Small intestine (tissue), 7 donors: ENCODE results near the gene CPXM2. TPM values are rescaled to one million over a fixed set of nuclear protein-coding genes. Genes with fewer than 3 reads are reported as not detected.

Experiments
- DNase-seq, 2 donors: peaks; one replicate each; pipeline versions ENCODE4 v3.0.0 to v3.0.0-alpha.2; 2013
- FAIRE-seq: peaks from 2 replicates; lab custom pipeline; 2012; peaks lifted over from hg19 to GRCh38; lab: Jason Lieb, UNC
- H3K27ac ChIP-seq, 3 donors: one replicate each; pipeline ENCODE4 v1.5.1; 2013; ENCODE audit warnings: low read length in 2 of 3, mild to moderate bottlenecking in 2 of 3, control low read depth in 1 of 3, inconsistent platforms in 1 of 3, low read depth in 1 of 3, moderate library complexity in 1 of 3
- H3K27me3 ChIP-seq, 3 donors: one replicate each; pipeline ENCODE4 v1.6.1; 2013; ENCODE audit warnings: low read length in 3 of 3, inconsistent platforms in 1 of 3; ENCODE audit not compliant: control insufficient read depth in 3 of 3, insufficient read depth in 3 of 3
- H3K36me3 ChIP-seq, 3 donors: one replicate each; pipeline ENCODE4 v1.6.1; 2013; ENCODE audit warnings: low read length in 3 of 3, inconsistent platforms in 1 of 3, low read depth in 1 of 3, mild to moderate bottlenecking in 1 of 3, moderate library complexity in 1 of 3; ENCODE audit not compliant: control insufficient read depth in 3 of 3, insufficient read depth in 2 of 3
- H3K4me1 ChIP-seq, 3 donors: one replicate each; pipeline ENCODE4 v1.6.1; 2013; ENCODE audit warnings: low read length in 2 of 3, inconsistent platforms in 1 of 3, low read depth in 1 of 3, mild to moderate bottlenecking in 1 of 3, moderate library complexity in 1 of 3; ENCODE audit not compliant: control insufficient read depth in 3 of 3, insufficient read depth in 2 of 3
- H3K4me3 ChIP-seq, 3 donors: one replicate each; pipeline ENCODE4 v1.5.1; 2013; ENCODE audit warnings: low read length in 3 of 3, control low read depth in 1 of 3, inconsistent platforms in 1 of 3, low read depth in 1 of 3, mild to moderate bottlenecking in 1 of 3, moderate library complexity in 1 of 3
- H3K9me3 ChIP-seq, 2 donors: one replicate each; pipeline ENCODE4 v1.6.1; 2013; ENCODE audit warnings: low read depth in 1 of 2, low read length in 1 of 2; ENCODE audit not compliant: control insufficient read depth in 2 of 2, insufficient read depth in 1 of 2
- WGBS, 3 donors: extraction: QIAGEN DNeasy Blood & Tissue Kit; methylation state at CpG; one replicate each; pipeline ENCODE4 v1.1.7; 2013; 5-methylcytosine and 5-hydroxymethylcytosine counted together
- polyA plus RNA-seq, 4 donors: library from polyadenylated mRNA; stranded (reverse) in 3 of 4; unstranded in 1 of 4; fragments of 200-250 nt in 3 of 4; fragments of 120-200 nt in 1 of 4; gene quantifications; one replicate each; pipeline versions ENCODE4 v1.2.1 to v1.2.3, GENCODE V29; 2013
- donor health status: healthy with polysubstance abuse.
- donor health status: control.
- donor health status: control.
- donor health status: Bipolar disorder and iron deficiency.
- donor health status: healthy.

CPXM2 gene
- polyA plus RNA-seq, 4 donors = 0.89 to 55.7 (median 3.6) TPM

DNA sequence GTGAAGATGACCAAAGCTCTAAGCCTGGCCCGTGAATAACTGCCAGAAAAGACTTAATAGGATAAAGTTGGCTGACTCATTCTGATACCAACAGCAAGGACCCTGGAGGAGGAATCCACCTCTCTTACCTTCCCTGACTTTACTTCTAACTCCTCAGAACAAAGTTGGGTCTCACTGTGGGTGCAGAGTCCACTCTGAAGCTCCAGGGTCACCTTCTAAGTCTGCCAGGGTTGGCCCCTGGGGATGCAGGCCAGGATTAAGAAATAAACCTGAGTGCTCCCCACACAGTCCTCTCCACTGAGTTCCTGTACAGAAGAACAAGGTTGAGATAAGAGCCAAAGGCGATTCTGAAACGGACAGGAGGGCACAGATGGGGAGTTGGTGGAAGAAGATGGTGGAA lies 171.1 kb downstream of the CPXM2 start:
- no peak for DNase-seq
- no peak for FAIRE-seq
- WGBS, 3 donors = 50 to 83% (median 68%) methylated on average over 3 of the region's 3 CpGs

DNA sequence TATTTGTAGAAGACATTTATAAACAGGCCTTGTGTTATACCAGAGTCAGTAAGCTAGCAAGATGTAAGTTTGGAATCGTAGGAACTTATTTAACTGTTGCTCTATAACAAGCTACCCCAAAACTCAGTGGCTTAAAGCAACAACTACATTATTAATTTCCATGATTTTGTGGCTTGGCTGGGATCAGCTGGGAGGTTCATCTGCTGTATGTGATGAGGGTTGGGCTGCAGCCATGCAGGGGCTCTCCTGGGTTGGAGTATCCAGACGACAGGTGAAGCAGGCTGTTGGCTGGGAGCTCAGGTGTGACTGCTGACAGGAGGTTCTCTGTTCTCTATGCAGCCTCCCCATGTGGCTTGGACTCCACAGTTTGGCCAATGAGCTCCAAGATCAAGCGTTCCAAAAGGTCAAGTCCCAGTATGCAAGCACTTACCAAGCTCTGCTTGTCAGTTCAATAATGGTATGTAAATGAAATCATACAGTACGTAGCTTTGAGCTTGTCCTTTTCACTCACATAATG lies 173.0 kb downstream of the CPXM2 start:
- 82 to 84% (median 83%) methylated on average over 4 of the region's 4 CpGs for WGBS, 3 donors
- Histone ChIP-seq H3K4me1 (no peaks in the 10 kb centered on the region), H3K9me3 (peaks cover 0 to 5% of the 10 kb centered on the region in 2 donors), H3K4me3 (no peak overlapping the region), H3K27ac (no peak overlapping the region), H3K36me3 (no peaks in the 10 kb centered on the region), H3K27me3 (peaks cover 0 to 3% (median 0%) of the 10 kb centered on the region in 3 donors)
- DNase-seq (no peak), FAIRE-seq (no peak)

More for the DNA sequence above, 171.1 kb downstream of the CPXM2 start:
- H3K27me3 ChIP-seq = peaks cover 0 to 3% (median 0%) of the 10 kb centered on the region in 3 donors
- H3K27ac ChIP-seq = no peak overlapping the region
- H3K9me3 ChIP-seq = peaks cover 0 to 5% of the 10 kb centered on the region in 2 donors
- no peaks in the 10 kb centered on the region for H3K4me1 ChIP-seq
- H3K4me3 ChIP-seq = no peak overlapping the region
- H3K36me3 ChIP-seq = no peaks in the 10 kb centered on the region

DNA sequence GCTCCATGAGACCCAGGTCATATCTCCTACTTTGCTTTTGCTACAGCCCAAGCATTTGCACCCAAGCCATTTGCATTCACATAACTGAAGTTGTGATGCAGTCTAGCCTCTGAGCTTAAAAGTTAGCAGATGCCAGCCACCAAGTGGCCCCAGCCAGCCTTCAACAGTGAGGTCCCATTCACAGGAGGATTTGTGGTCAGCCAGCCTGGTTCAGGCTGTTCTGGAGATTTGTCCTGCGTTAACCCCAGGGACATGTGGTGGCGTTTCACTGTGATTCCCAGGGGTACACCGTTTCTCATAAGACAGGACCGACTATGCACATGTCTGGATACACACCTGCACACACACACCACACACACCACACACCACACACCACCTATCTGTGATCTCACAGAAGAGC lies 174.3 kb downstream of the CPXM2 start:
- Histone ChIP-seq H3K4me3 (no peak overlapping the region), H3K27me3 (peaks cover 0 to 3% (median 0%) of the 10 kb centered on the region in 3 donors), H3K4me1 (no peaks in the 10 kb centered on the region), H3K27ac (no peak overlapping the region), H3K9me3 (peaks cover 0 to 5% of the 10 kb centered on the region in 2 donors), H3K36me3 (no peaks in the 10 kb centered on the region)
- FAIRE-seq (no peak), DNase-seq (no peak)
- 84 to 90% (median 86%) methylated on average over 4 of the region's 4 CpGs for WGBS, 3 donors

DNA sequence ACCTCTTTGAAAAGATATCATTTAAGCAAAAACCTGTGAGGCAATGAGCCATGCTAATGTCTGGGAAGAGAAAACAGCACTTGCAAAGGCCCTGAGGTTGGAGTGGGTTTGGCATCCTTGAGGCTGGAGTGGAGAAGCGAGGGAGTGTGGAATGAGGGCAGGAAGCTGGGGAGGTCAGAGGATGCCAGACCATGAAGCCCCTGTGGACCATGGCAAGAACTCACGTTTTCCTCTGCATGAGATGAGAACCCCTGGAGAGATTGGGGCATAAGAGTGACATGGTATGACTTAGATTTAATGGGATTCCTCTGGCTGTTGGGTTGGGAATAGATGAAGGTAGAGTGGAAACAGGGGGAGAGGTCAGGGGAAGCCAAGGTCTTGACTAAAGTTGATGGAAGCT lies 176.1 kb downstream of the CPXM2 start:
- 68 to 76% (median 75%) methylated on average over 2 of the region's 2 CpGs for WGBS, 3 donors

DNA sequence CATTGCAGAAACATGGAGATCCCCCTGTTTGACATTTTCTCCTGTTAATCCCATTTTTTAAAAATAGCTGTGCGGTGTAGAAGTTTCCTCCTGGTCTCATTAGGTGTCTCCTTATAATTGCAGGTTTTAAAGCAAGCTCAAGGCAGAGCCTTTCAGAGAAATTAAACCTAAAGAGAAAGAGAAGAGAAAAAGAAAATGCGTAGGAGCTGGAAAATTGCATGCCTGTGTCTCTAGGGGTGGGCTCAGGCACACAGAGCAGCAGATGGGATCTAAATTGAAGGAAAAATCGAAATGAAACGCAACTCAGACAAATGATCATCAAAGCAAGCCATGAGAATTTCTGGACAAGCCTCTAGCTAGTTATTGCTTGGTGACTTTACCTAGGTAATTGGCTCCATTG lies 185.4 kb downstream of the CPXM2 start:
- Histone ChIP-seq H3K4me1 (no peaks in the 10 kb centered on the region), H3K27ac (no peak overlapping the region), H3K4me3 (no peak overlapping the region), H3K9me3 (no peaks in the 10 kb centered on the region), H3K36me3 (no peaks in the 10 kb centered on the region), H3K27me3 (peaks cover 0 to 4% (median 0%) of the 10 kb centered on the region in 3 donors)
- WGBS, 3 donors = 47 to 86% (median 83%) methylated on average over 4 of the region's 4 CpGs
- FAIRE-seq (no peak), DNase-seq (no peak)

More for the DNA sequence above, 176.1 kb downstream of the CPXM2 start:
- no peaks in the 10 kb centered on the region for H3K27me3 ChIP-seq
- no peak overlapping the region for H3K27ac ChIP-seq
- peaks cover 0 to 5% of the 10 kb centered on the region in 2 donors for H3K9me3 ChIP-seq
- H3K4me1 ChIP-seq = no peaks in the 10 kb centered on the region
- no peak overlapping the region for H3K4me3 ChIP-seq
- DNase-seq (no peak), FAIRE-seq (no peak)
- no peaks in the 10 kb centered on the region for H3K36me3 ChIP-seq

DNA sequence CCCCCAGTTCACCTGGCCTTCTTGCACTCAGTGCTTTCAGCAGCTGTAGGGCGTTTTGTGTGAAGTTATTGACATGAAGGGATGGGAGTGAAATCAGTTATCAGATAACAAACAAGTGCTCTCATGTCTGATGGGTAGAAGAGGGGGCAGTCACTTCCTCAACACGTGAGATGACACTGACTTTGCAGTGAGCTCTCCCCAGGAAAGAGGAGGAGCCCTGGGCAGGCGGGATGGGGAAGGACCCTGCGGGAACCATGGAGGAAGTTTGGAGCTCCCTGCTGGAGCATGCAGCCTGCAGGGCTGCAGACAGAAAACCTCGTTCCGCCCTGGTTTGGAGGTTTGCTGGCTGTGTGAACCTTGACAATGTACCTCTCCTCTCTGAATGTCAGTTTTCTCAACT lies 186.8 kb downstream of the CPXM2 start:
- no peaks in the 10 kb centered on the region for H3K9me3 ChIP-seq
- 35 to 66% (median 38%) methylated on average over 6 of the region's 6 CpGs for WGBS, 3 donors
- peaks cover 0 to 4% (median 0%) of the 10 kb centered on the region in 3 donors for H3K27me3 ChIP-seq
- H3K27ac ChIP-seq = no peak overlapping the region
- FAIRE-seq = no peak
- no peak for DNase-seq
- H3K36me3 ChIP-seq = no peaks in the 10 kb centered on the region
- H3K4me3 ChIP-seq = no peak overlapping the region
- no peaks in the 10 kb centered on the region for H3K4me1 ChIP-seq

DNA sequence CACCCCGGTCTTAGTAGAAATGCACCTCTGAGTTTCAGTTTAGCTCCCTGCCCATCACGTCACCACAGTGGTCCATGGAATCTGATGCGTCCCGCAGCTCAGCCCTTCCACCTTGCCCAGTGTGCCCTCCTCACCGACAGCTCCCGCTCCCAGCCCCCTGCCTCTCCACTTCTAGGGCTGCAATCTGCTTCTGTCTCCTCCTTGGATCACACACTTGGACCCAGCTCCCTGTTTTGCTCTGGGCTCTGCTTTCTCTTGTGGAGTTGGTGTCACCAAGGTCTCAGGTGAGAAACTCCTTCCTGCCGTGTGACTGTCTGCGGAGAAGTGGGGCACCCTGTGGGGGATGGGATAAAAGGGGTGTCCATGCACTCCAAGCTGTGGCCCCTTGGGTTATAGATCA lies 187.5 kb downstream of the CPXM2 start:
- Histone ChIP-seq H3K4me1 (no peaks in the 10 kb centered on the region), H3K27me3 (peaks cover 0 to 4% (median 0%) of the 10 kb centered on the region in 3 donors), H3K27ac (no peak overlapping the region), H3K9me3 (no peaks in the 10 kb centered on the region), H3K36me3 (no peaks in the 10 kb centered on the region), H3K4me3 (no peak overlapping the region)
- no peak for DNase-seq
- WGBS, 3 donors = 89 to 93% (median 93%) methylated on average over 8 of the region's 8 CpGs
- no peak for FAIRE-seq

DNA sequence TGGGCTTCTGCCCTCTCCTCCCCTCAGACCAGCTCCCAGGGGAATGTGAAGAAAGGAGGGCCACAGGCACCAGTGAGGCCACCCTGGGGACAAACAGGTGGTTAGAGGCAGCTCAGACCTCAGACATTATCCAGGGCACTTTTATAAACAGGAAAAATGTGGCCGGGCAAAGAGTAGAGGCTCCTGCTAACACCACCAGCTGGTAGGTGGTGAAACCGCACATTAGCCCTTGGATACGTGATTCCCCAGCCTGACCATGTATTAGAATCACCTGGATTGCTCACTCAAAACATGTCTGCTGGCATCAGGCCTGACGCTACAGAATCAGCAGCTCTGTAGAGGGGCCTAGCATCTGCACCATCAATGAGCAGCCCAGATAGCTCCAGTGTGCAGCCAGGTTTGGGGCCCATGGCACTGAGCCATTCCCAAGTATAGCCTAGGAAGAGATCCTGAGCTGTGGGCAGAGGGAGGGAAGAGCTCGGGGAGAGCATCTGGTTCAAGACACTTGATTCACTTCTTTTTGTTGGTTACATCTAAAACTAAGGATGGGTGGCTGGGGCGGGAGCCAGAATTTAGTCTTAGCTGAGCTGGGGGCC lies 188.3 kb downstream of the CPXM2 start:
- Histone ChIP-seq H3K27ac (no peak overlapping the region), H3K4me1 (no peaks in the 10 kb centered on the region), H3K4me3 (no peak overlapping the region), H3K36me3 (no peaks in the 10 kb centered on the region), H3K9me3 (no peaks in the 10 kb centered on the region), H3K27me3 (peaks cover 0 to 6% (median 0%) of the 10 kb centered on the region in 3 donors)
- no peak for FAIRE-seq
- DNase-seq = no peak
- WGBS, 3 donors = 70 to 85% (median 71%) methylated on average over 6 of the region's 6 CpGs
